Mesodermal cell (in vitro differentiated cells): ENCODE data around the gene SYNCRIP. TPM values are rescaled to one million over a fixed set of nuclear protein-coding genes. Genes with fewer than 3 reads are reported as not detected.
"Not testable (repeated sequence)": the region's sequence is repeated elsewhere in the genome, so short reads cannot be mapped to it uniquely, and the experiment has no call there.

Source experiments
- H3K27ac ChIP-seq: 2 replicates; pipeline ENCODE4 v1.7.0; 2013; ENCODE audit warnings: mild to moderate bottlenecking, low read depth, low read length, moderate library complexity; ENCODE audit not compliant: severe bottlenecking
- H3K36me3 ChIP-seq: 2 replicates; pipeline ENCODE4 v1.7.1; 2013; ENCODE audit warnings: mild to moderate bottlenecking, low read length, moderate library complexity; ENCODE audit not compliant: control insufficient read depth, insufficient read depth
- H3K4me1 ChIP-seq: one replicate; pipeline ENCODE4 v1.7.1; 2013; ENCODE audit warnings: mild to moderate bottlenecking, low read length; ENCODE audit not compliant: insufficient read depth, control insufficient read depth, poor library complexity, severe bottlenecking
- H3K4me3 ChIP-seq: 2 replicates; pipeline ENCODE4 v1.7.0; 2013; ENCODE audit warnings: low read length, control low read depth, mild to moderate bottlenecking; ENCODE audit not compliant: insufficient read depth, poor library complexity, severe bottlenecking; ENCODE audit errors: extremely low read depth
- H3K9me3 ChIP-seq: 2 replicates; pipeline ENCODE4 v1.7.1; 2013; ENCODE audit warnings: mild to moderate bottlenecking, low read length, moderate library complexity; ENCODE audit not compliant: control insufficient read depth
- WGBS, 2 experiments: methylation state at CpG; one replicate each; pipeline ENCODE4 v1.1.5; 2013; ENCODE audit warnings: missing lambda C conversion rate in 2 of 2; ENCODE audit not compliant: insufficient coverage in 2 of 2; 5-methylcytosine and 5-hydroxymethylcytosine counted together
- polyA plus RNA-seq, 2 experiments: library from polyadenylated mRNA; stranded (reverse); fragments of 50-300 nt; gene quantifications; one replicate each; pipeline ENCODE4 v1.2.3, GENCODE V29; 2013

Gene SYNCRIP
- 90.6 TPM for polyA plus RNA-seq (2013, experiment 1 of 2)
- polyA plus RNA-seq (2013, experiment 2 of 2), result 104 TPM

DNA sequence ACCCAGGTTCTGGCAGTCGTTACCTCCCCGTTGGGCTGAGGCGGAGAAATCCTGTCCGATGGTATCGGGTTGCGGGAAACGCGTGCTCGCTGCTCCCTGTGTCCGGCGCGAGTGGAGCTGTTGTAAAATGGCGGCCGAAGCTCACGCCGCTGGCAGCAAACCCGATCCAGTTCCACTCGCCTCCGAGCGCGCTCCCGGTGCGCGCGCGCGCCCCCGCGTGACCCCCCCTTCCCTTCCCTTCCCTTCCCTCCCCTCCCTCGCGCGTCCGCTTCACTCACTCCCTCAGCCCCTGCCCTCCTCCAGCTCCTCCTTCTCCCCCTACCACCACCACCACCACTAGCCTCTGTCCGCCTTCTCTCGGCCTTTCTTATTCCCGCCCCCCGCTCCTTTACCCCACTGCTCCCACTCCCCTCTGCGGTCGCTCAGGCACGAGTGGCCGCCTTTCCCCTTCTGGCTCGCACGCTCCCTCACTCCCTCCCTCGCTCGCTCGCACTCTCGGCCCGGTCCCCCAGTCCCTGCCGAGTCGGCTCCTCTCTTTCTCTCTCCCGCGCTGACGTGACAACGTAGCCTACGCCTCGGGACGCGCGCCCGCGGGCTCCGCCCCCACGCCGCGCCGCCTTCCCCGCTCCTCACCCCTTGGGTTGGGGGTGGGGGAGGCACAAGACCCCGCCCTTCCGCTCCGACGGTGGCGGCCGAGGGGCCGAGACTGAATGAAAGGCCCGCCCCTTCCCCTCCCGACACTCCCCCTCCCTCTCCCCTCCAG is at the start of gene SYNCRIP:
TSS of gene SYNCRIP (minus strand) at position 113 of the 763 bp plus-strand sequence. CDS start 1,447 bp downstream, outside the sequence.
- H3K4me1 ChIP-seq, result peaks cover 5% of the 10 kb centered on the region
- peak within 1 kb of the TSS; percentile 96 for H3K4me3 ChIP-seq
- no peaks in the 10 kb centered on the region for H3K9me3 ChIP-seq
- WGBS, 2 experiments, result 0% methylated on average over 6 to 41 of the region's 76 CpGs
- H3K27ac ChIP-seq, result peak within 1 kb of the TSS; percentile 100
- peaks cover 35% of the 10 kb centered on the region for H3K36me3 ChIP-seq

DNA sequence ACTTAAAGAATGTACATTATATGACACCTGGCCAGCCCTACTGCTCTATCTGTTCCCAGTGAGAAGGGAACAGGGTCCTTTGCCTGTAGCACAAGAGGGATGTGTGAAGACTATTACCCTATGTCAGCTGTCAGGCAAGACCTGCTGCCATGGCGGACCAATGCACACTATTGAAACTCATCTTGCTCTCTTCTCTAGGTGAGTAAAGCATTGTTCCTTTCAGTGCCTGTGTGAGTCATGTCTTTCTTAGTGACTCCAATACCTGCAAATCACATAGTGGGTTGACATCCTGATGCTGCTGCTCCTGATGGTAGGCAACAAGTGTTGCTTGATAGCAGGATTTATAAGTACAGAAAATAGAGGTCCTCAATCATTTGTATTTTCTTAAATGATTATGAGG is 48.8 kb upstream of the SYNCRIP start:
- H3K27ac ChIP-seq, result no peak overlapping the region
- H3K36me3 ChIP-seq, result no peaks in the 10 kb centered on the region
- 88 to 100% methylated on average over 1 of the region's 1 CpG for WGBS, 2 experiments

DNA sequence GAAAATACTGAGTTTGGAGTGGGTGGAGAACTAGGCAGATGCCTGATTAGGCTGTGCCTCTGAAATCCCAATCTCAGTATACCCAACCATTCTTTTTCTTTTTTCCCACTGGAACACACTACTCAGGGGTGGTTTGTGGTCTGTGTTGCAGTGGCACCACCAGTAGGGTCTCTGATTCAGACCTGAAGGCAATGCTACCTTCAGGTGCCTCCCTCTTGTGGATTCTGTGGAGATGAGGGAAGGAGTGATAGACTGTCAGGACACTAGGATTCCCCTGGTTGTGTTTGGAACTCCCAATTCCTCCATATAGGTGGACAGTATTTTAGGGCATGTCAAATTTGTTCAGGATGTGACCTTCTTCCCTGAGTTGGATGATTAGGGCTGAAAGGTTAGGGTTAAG is 47.4 kb upstream of the SYNCRIP start:
- Histone ChIP-seq H3K36me3 (no peaks in the 10 kb centered on the region), H3K4me1 (no peaks in the 10 kb centered on the region), H3K27ac (no peak overlapping the region), H3K4me3 (no peak overlapping the region), H3K9me3 (no peaks in the 10 kb centered on the region)

More for the DNA sequence above, 48.8 kb upstream of the SYNCRIP start:
- H3K4me1 ChIP-seq, result no peaks in the 10 kb centered on the region
- H3K9me3 ChIP-seq, result no peaks in the 10 kb centered on the region
- H3K4me3 ChIP-seq, result no peak overlapping the region

DNA sequence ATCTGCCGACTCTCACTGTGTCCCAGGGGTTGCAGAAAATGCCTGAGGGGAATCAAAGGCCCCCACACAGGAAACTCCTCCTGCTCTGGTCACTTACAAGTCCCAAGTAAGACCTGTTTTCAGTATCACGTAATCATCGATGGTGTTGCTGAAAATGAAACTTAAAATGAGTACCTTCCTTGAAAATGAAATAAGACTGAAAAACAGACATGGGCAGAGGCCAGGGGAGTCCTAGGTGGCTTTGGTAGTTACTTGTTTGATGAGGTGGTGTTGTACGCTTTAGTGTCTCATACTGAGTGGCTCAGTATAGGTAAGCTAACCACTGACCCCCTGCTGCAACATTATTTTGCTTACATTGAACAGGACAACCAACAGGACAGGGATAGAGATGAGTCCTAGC is 43.0 kb upstream of the SYNCRIP start:
- Histone ChIP-seq H3K9me3 (no peaks in the 10 kb centered on the region), H3K4me1 (no peaks in the 10 kb centered on the region), H3K4me3 (no peak overlapping the region), H3K36me3 (no peaks in the 10 kb centered on the region), H3K27ac (no peak overlapping the region)
- WGBS, 2 experiments, result 83 to 93% methylated on average over 1 to 2 of the region's 4 CpGs

DNA sequence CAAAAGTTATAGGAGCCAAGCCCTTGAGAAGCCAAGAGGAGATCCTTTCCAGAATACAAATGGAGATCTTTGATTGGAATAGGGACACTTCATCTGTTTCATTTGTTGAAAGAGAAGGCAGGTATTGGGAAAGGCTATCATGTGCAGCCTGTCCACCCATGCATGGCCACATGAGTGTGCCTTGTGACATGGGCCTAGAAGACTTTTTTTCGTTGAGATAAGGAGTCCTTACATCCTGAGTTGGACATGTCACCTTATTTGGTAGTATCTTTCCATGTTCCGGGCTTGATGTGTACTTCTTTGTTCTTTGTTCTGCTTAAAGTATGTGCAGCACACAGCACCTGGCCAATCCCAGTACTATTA is 42.1 kb upstream of the SYNCRIP start:
- Histone ChIP-seq H3K4me1 (no peaks in the 10 kb centered on the region), H3K36me3 (no peaks in the 10 kb centered on the region), H3K27ac (no peak overlapping the region), H3K4me3 (no peak overlapping the region), H3K9me3 (no peaks in the 10 kb centered on the region)
- WGBS, 2 experiments, result 80 to 100% methylated on average over 1 to 2 of the region's 2 CpGs

DNA sequence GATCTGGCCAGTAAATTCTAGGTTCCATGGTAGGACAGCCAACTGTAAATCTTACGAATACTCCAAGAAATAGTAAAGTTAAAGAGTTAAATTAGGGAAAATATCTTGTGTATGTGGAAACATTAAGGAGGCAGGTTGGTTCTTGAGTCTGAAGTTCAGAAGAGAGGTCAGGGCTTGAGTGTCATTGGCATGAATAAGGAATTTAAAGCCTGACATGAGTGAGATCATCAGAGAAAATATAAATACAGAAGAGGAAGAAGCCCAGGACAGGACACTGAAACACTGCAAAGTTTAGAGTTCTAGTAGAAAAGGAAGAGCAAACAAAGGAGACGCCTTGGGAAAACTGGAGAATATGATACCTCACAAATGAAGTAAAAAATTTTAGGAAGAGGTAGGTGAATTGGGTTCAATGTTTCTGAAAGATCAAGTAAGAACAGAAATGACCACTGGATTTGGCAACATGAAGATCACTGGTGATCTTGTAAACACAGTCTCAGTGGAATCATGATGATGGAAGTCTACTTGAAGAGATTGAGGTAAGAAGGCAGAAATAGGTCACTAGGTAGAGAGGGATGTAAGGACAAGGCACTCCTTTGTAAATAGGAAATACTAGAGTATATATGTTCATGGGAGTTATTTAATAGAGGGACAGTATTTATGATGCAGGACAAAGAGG is 41.6 kb upstream of the SYNCRIP start:
- H3K9me3 ChIP-seq, result no peaks in the 10 kb centered on the region
- no peak overlapping the region for H3K27ac ChIP-seq
- no peaks in the 10 kb centered on the region for H3K4me1 ChIP-seq
- 100% methylated on average over 1 of the region's 2 CpGs for WGBS, 2 experiments
- H3K4me3 ChIP-seq, result no peak overlapping the region
- no peaks in the 10 kb centered on the region for H3K36me3 ChIP-seq

DNA sequence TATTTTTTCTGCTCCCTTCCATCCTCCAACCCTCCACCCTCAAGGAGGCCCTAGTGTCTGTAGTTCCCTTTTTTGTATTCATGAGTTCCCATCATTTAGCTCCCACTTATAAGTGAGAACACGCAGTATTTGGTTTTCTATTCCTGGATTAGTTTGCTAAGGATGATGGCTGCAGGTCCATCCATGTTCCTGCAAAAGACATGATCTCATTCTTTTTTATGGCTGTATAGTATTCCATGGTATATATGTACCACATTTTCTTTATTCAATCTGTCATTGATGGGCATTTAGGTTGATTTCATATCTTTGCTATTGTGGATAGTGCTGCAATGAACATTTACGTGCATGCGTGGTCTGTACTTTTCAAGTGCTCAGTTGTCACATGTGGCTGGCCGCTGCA is 39.2 kb upstream of the SYNCRIP start:
- H3K27ac ChIP-seq, result not testable (repeated sequence)
- 80 to 92% methylated on average over 2 of the region's 4 CpGs for WGBS, 2 experiments

DNA sequence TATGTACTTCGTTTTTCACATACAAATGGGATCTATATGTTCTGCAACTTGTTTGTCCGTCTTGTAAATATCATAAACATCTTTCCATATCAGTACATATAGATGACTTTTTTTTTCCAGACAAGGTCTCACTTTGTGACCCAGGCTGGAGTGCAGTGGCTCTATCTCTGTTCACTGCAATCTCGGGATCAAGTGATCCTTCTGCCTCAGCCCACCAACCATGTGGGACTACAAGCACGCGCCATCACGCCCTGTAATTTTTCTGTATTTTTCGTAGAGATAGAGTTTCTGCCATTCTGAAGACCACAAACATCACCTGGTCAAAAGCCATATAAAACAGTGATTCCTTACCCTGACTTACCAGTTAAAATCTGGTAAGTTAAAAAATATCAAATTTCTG is 37.7 kb upstream of the SYNCRIP start:
- 63 to 80% methylated on average over 2 to 6 of the region's 7 CpGs for WGBS, 2 experiments
- Histone ChIP-seq H3K4me3 (peak overlapping the region; percentile 95), H3K9me3 (no peaks in the 10 kb centered on the region), H3K27ac (no peak overlapping the region), H3K36me3 (peaks cover 18% of the 10 kb centered on the region), H3K4me1 (peaks cover 4% of the 10 kb centered on the region)

More for the DNA sequence above, 39.2 kb upstream of the SYNCRIP start:
- not testable (repeated sequence) for H3K36me3 ChIP-seq, H3K4me1 ChIP-seq, H3K9me3 ChIP-seq, H3K4me3 ChIP-seq

DNA sequence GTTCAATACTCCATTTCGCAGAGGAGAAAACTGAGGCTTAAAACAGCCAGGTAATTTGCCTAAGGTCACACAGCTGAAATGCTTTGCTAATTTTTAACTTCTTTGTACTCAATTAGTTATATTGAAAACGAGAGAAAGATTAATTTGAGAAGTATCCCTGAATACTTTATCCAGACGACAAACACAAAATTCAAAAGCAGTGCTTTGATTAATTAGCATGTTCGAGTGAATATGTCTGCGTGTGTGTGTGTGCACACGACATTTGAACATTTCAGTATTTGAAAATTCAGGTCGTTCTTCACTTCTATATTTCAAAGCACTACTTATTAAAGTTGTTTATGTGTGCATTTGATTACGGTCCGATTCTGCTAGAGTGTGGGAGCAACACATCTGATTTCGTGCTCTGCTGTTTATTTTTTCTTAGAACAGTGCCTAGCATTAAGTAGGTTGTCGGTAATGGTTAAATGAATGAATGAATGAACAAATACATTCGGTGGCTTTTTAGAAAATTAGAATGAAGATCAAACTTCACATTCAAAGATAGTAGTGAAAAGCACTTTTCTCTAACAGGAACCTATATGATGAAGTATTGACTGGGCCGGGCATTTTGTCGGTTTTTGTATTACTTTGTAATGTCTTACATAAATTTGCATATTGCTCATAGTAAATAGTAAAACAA is 36.9 kb upstream of the SYNCRIP start:
- no peaks in the 10 kb centered on the region for H3K9me3 ChIP-seq
- H3K27ac ChIP-seq, result peak overlapping the region; percentile 99
- H3K4me3 ChIP-seq, result peak overlapping the region; percentile 95
- 30 to 47% methylated on average over 3 of the region's 14 CpGs for WGBS, 2 experiments
- peaks cover 26% of the 10 kb centered on the region for H3K36me3 ChIP-seq
- H3K4me1 ChIP-seq, result peaks cover 4% of the 10 kb centered on the region

DNA sequence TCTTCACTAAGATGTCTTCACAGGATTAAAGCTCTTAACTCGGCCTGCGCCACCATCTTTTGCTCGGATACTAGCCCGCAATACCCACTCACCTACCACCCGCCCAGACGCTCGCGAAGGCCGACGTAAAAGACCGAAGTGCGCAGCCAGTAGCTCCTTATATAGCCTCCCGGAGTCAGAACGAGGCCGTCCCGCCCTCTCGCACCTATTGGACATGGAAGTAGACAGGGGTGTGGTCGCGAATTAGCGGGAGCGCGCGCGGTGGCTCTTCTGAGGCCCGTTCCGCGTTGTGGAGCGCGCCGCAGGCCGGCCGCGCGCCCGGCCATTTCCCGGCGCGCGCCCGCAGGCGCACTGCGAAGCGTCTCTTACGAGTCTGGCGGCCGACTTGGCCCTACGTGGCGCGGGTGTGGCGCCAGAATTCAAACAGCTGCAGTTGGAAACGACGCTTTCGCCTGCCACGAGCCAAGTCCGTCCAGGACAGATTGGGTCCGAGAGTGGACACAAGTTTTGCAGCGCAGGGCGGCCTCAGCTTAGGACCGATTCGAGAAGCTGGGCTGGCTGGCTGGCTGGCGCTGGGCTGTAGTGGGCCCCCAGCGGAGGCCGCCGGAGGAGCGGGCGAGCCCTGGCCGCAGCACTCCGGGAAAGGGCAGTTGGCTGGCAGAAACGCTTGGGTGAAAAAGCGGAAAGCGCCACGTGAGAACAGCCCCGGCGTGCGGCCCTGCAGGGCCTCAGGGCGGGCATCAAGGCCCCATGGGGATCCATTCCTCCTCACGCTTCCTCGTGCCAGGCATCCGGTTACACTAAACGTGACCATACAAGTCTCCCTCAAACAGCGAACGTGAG is 36.1 kb upstream of the SYNCRIP start:
- peak overlapping the region; percentile 99 for H3K27ac ChIP-seq
- WGBS, 2 experiments, result 0% methylated on average over 64 to 75 of the region's 82 CpGs
- H3K36me3 ChIP-seq, result peaks cover 30% of the 10 kb centered on the region
- H3K9me3 ChIP-seq, result no peaks in the 10 kb centered on the region
- peak overlapping the region; percentile 95 for H3K4me3 ChIP-seq
- H3K4me1 ChIP-seq, result peaks cover 4% of the 10 kb centered on the region
